Vagina (tissue), 2 donors: ENCODE results near the gene TIAM2.

ENCODE experiments used
- CTCF ChIP-seq, 3 experiments: fragments of 450-650 bp in 2 of 3; fragments of 200-600 bp in 1 of 3; sonication (generic) in 1 of 3; IDR thresholded peaks; one replicate each; pipeline ENCODE4 v1.5.1; 2017 to 2019; ENCODE audit warnings: antibody characterized with exemption in 3 of 3, mild to moderate bottlenecking in 2 of 3, moderate library complexity in 2 of 3
- POLR2A ChIP-seq, 2 donors: fragments of 450-650 bp; IDR thresholded peaks; one replicate each; pipeline ENCODE4 v1.6.1; 2017; ENCODE audit warnings: antibody characterized with exemption in 2 of 2, mild to moderate bottlenecking in 2 of 2, moderate library complexity in 2 of 2

DNA sequence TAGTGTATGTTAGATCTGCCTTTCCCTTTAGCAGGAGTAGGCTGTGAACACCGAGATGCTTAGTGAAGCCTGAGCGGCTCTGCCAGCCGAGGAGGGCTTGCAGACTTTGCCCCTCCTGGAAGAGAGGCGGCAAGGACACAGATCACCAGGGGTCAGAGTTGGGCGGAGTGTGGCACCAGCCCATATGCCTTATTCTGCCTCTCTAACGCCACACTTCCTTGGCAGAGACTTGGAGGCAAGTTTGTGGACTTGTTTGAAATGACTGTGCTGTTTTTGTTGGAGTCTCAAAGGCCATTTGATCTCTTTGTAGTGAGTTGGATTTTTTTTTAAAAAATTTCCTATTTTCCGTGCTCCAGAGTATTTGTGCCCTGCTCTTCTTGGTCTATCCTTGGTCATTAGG lies 224.2 kb downstream of the TIAM2 start:
- no peak for TF ChIP-seq CTCF (IDR thresholded peaks at IDR 0.05)
- no peak for TF ChIP-seq POLR2A (IDR thresholded peaks at IDR 0.05)
